DMS 273 treated with DMSO at 0.1 percent for 48 hours (cell line): ENCODE results near the gene TNFAIP1.
"Not testable (repeated sequence)": the region's sequence is repeated elsewhere in the genome, so short reads cannot be mapped to it uniquely, and the experiment has no call there.

Experiments
- DNase-seq: peaks from one replicate; lab custom pipeline; 2025; lab: John Stamatoyannopoulos, UW

TNFAIP1 gene

GRCh38 chr17:28324781-28325180, 10.8 kb upstream of the TNFAIP1 start:
- DNase-seq: no peak

GRCh38 chr17:28325211-28325610, 10.3 kb upstream of the TNFAIP1 start:
- no peak for DNase-seq

- no peak for DNase-seq
Measured at GRCh38 chr17:28326114-28326513, 9.4 kb upstream of the TNFAIP1 start.

GRCh38 chr17:28327031-28327607, 8.4 kb upstream of the TNFAIP1 start:
- no peak for DNase-seq

GRCh38 chr17:28327709-28328108, 7.9 kb upstream of the TNFAIP1 start:
- DNase-seq: no peak

GRCh38 chr17:28328325-28328724, 7.2 kb upstream of the TNFAIP1 start:
- DNase-seq: no peak

- no peak for DNase-seq
Measured at GRCh38 chr17:28330671-28331070, 4.9 kb upstream of the TNFAIP1 start.

GRCh38 chr17:28331891-28332420, 3.6 kb upstream of the TNFAIP1 start:
- DNase-seq: no peak

GRCh38 chr17:28333083-28333746, 2.3 kb upstream of the TNFAIP1 start:
- DNase-seq: no peak

- DNase-seq: no peak
Measured at GRCh38 chr17:28334171-28334570, 1.4 kb upstream of the TNFAIP1 start.

- no peak for DNase-seq
Measured at GRCh38 chr17:28334666-28335200, 828 bp upstream of the TNFAIP1 start.

- no peak for DNase-seq
Measured at GRCh38 chr17:28335959-28336871, 654 bp downstream of the TNFAIP1 start.

GRCh38 chr17:28338056-28338768, 2.7 kb downstream of the TNFAIP1 start:
- DNase-seq: no peak

GRCh38 chr17:28338769-28339212, 3.2 kb downstream of the TNFAIP1 start:
- DNase-seq: not testable (repeated sequence)

- no peak for DNase-seq
Measured at GRCh38 chr17:28339431-28339830, 3.9 kb downstream of the TNFAIP1 start.

GRCh38 chr17:28340374-28340773, 4.8 kb downstream of the TNFAIP1 start:
- no peak for DNase-seq

GRCh38 chr17:28341516-28341915, 6.0 kb downstream of the TNFAIP1 start:
- no peak for DNase-seq

- no peak for DNase-seq
Measured at GRCh38 chr17:28342313-28342712, 6.8 kb downstream of the TNFAIP1 start.

GRCh38 chr17:28343491-28343932, 8.0 kb downstream of the TNFAIP1 start:
- DNase-seq: no peak

- no peak for DNase-seq
Measured at GRCh38 chr17:28344011-28344410, 8.4 kb downstream of the TNFAIP1 start.

- no peak for DNase-seq
Measured at GRCh38 chr17:28344435-28344901, 8.9 kb downstream of the TNFAIP1 start.
